Epidermal melanocyte (primary cell): ENCODE data around the gene ZNF521.

ENCODE experiments used
- DNase-seq: peaks from one replicate; pipeline ENCODE4 v3.0.0; 2011; ENCODE audit warnings: low spot score; ENCODE audit not compliant: insufficient read length

The ZNF521 gene

GRCh38 chr18:25132786-25133496, 219.0 kb downstream of the ZNF521 start:
- DNase-seq = no peak

- no peak for DNase-seq
Observed at GRCh38 chr18:25126751-25127150, 225.2 kb downstream of the ZNF521 start.

GRCh38 chr18:25125680-25126079, 226.3 kb downstream of the ZNF521 start:
- DNase-seq = no peak

GRCh38 chr18:25123438-25124232, 228.3 kb downstream of the ZNF521 start:
- no peak for DNase-seq

GRCh38 chr18:25121442-25121841, 230.5 kb downstream of the ZNF521 start:
- no peak for DNase-seq

GRCh38 chr18:25113566-25113965, 238.4 kb downstream of the ZNF521 start:
- no peak for DNase-seq

- DNase-seq = no peak
Observed at GRCh38 chr18:25112821-25113434, 239.0 kb downstream of the ZNF521 start.

GRCh38 chr18:25111377-25112288, 240.3 kb downstream of the ZNF521 start:
- no peak for DNase-seq

GRCh38 chr18:25109484-25109883, 242.5 kb downstream of the ZNF521 start:
- DNase-seq = no peak

GRCh38 chr18:25103468-25104155, 248.4 kb downstream of the ZNF521 start:
- no peak for DNase-seq

GRCh38 chr18:25102662-25103061, 249.3 kb downstream of the ZNF521 start:
- DNase-seq = no peak

- no peak for DNase-seq
Observed at GRCh38 chr18:25100418-25100817, 251.5 kb downstream of the ZNF521 start.

GRCh38 chr18:25099895-25100294, 252.1 kb downstream of the ZNF521 start:
- DNase-seq = no peak

GRCh38 chr18:25097569-25098056, 254.4 kb downstream of the ZNF521 start:
- no peak for DNase-seq

- no peak for DNase-seq
Observed at GRCh38 chr18:25097057-25097456, 254.9 kb downstream of the ZNF521 start.

GRCh38 chr18:25093141-25093540, 258.8 kb downstream of the ZNF521 start:
- DNase-seq = no peak

GRCh38 chr18:25089470-25089869, 262.5 kb downstream of the ZNF521 start:
- no peak for DNase-seq

GRCh38 chr18:25086876-25087275, 265.1 kb downstream of the ZNF521 start:
- no peak for DNase-seq

GRCh38 chr18:25081001-25081400, 271.0 kb downstream of the ZNF521 start:
- no peak for DNase-seq

- DNase-seq = no peak
Observed at GRCh38 chr18:25080211-25080610, 271.8 kb downstream of the ZNF521 start.
